ENCODE data around the gene USP40.

USP40 gene

DNA sequence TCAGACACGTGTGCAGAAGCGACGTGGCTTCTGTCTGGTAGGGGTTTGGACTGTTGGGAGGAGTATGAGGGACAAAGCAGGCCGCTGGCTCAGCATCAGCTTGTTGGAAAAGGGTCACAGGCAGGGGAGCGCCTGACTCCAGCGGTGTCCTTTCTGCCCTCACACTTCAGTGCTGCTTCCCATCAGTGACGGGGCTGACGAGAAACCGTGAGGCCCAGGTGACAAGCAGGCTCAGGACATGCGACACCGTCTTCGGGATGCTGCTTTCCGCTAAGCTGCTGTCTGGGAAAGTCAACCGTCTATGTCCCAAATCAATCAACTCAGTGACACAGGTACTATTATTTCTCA, 90.5 kb downstream of the USP40 start:
- no peak for DNase-seq (ENCODE audit: low read depth)

DNA sequence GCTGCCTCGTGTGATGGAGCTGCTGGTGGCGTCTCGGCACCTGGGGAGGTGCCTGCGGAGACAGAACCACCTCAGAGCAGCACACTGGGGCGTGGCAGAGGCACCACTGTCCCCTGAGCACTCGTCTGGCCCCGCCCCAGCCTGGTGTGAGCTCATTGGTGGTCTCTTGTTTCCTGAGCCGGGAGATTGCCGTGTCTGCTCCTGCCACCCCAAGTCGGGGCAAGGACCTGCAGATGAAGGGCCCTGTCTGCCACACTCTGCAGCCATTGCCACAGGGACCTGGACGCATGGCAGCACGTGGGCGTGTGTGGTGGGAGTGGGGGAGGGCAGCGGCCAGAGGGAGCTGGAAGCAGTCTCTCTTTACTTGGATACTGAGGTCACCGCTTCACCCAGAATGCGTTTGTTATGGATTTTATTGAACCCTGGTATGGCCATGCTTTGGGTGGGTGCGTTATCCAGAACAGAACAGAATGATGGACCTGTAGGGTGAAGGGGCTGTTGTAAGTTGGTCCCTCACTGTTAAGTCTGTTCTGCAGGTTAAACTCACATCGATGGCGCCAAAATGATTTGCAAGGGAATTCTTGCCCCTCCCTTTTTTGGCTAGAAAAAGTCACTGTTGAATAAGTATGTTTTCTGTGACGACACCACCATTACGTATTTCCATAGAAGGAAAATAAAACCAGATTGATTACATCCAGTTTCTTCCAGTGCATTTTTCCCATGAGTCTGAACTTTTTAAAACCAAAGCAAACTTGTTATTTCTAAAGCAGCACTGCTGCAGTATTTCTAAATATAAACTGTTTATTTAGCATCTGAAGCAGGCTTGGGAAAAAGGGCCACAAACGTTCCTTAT, 92.0 kb downstream of the USP40 start:
- DNase-seq (ENCODE audit: low read depth): no peak

DNA sequence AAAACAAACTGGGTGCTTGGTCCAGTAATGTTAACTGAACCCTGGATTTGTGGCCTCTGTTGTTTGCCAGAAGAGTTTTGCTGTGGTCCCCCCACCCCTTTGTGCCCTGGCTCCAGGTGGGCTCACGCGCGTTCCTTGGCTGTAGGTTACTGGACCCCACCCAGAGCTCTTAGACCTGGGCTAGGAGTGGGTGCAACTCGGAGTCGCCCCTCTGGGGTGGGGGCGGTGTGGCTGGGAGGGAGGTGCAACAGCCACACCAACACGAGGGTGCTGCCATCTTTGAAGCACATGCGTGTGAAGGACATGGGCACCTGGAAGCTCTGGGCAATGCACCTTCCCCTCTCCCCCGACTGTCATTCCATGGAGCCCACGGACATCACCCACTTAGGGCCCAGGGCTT, 92.7 kb downstream of the USP40 start:
- no peak for DNase-seq (ENCODE audit: low read depth)

DNA sequence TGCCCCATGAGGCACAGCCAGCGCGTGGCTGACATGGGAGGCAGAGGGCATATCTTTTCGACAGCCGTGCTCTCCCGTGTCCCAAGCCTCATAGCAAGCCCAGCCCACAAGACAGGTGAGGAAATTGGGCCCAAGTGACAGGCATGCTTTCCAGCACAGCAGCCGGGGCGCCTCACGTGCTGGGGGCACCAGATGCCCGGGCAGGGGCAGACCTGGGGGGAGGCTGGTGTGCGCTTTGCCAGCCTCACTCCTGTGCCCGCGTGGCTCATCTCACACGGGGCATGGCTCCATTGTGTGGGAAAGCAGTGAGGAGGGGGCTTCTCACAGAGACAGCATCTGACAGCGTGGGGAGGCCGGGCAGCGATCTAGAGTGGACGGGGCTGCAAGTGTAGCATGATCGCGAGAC, 93.2 kb downstream of the USP40 start:
- DNase-seq (ENCODE audit: low read depth): no peak

DNA sequence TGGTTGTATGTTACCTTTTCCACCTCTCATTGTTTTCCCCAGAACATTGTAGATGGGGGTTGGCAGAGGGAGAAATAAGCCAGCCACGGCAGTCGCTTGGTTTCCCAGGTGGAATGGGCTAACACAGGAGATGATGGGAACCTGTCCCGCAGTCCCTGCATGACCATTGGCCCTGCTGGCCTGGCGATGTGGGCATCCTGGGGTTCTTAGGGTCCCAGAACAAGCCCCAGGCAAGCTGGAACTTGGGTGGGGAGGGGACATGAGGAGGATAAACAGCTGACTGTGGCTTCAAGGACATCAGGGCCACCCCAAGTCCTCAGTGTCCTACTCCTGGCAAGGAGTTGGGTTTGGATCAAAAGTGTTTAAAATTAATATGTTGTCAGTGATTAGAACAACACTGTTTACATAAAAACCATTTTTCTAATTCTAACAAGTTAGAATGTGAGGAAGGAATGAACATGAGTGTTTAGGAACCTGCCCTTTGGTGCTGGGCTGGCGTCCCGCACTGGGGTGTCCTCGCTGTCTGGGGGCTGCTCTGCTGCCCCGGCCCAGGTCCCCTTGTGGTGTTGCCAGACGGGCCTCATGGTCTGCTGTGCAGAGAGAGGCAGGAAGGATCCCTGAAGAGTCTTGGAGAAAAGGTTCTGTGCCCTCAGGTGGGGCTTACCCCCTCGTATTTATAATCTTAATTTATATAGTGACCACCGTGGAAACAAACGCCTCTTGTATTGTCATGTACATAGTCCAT, 95.1 kb downstream of the USP40 start:
- no peak for DNase-seq (ENCODE audit: low read depth)

DNA sequence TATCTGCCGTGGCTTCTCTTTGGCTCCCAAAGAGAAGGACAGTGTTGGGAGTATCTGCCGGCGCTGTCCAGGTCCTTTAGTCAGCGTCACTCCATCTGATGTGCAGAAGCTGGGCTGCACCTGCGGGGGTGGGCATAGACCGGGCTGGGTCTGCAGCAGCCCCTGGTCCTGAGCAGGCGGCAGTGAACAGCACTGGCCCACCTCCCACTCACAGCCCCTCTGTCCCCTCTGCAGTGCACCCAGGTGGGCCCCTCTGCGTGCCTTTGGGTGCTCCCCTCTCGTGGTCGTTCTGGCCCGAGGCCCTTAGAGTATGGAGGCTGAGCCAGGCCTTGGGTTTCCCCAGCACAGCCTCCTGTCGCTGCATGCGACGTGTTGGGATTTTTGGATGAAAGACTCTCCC, 95.7 kb downstream of the USP40 start:
- no peak for DNase-seq (ENCODE audit: low read depth)

DNA sequence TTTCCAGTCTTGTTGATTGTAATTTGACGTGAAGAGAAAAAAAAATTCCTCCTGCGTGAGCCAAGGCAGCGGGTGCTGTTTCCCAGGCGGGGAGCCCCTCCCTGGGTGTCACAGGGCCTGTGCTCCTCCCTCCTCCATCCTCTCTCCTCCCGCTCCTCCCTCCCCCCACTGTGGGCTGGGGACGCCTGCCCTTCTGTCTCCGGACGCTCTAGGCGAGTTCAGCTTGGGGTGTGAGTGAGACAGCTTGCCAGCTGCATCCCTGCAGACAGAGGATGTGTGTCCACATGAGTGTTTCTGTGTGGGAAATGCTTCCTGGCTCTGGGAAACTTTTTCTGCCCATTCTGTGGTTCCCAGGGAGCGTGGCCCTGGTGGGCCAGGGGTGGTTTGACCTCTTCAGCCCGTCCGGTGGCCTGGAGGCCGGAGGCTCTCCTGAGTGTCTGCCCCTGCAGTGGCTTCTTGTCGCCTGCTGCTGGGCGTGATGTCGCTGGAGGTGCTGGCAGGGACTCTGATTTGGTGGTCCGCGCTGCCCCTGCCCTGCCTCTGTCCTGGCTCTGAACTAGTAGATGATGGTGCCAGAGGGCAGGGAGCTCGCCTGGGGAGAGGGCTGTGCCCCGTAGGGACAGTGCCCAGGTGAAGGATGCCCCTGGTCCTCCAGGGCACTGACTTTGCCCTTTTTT, 96.4 kb downstream of the USP40 start:
- DNase-seq (ENCODE audit: low read depth): no peak

DNA sequence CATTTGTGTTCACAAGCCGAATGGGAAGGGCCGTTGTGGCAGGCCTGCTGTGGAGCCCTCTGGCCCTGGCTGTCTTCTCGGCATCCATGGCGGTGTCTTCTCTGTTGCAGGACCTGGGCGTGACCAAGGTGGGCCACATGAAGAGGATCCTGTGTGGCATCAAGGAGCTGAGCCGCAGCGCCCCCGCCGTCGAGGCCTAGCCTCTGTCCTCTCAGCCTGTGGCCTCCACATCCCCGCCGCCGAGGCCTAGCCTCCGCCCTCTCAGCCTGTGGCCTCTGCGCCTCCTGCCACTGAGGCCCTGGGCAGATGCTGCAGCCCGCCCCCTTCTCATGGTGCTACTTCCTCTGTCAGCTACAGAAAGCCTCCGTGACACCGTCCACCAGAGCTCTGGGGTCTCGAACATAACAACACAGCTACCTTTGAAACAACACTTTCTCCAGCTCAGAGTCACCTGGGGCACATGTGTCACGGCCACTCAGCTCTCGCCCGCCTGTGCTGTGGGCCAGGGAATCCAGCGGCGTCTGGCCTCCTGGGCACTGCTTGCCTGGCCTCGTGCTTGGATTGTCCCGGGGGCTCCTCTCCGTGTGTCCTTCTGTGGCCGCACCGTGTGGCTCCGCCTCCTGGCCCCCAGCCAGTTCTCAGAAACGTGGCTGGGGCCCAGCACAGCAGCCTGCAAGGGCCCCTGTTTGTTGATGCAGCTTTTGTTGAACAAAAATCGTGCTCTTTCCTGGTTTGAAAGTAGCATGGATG, 97.1 kb downstream of the USP40 start:
- DNase-seq (ENCODE audit: low read depth): no peak

DNA sequence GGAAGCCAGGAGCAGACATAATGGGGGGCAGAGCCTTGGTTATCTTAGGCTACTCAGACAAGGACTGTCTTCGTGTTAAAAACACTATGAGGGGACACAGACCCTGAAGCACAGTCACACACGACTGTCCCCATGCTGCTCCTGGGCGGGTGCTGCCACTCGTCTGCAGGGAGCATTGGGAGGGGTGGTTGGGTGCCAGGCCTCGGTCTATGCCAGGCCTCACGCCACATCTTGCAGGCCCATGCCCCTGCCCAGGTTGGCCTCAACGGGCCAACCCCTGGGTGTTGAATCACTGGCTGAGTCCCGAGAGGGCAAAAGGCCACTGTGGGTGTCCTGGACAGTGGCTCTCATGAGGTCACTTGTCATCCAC, 97.9 kb downstream of the USP40 start:
- DNase-seq (ENCODE audit: low read depth): no peak

DNA sequence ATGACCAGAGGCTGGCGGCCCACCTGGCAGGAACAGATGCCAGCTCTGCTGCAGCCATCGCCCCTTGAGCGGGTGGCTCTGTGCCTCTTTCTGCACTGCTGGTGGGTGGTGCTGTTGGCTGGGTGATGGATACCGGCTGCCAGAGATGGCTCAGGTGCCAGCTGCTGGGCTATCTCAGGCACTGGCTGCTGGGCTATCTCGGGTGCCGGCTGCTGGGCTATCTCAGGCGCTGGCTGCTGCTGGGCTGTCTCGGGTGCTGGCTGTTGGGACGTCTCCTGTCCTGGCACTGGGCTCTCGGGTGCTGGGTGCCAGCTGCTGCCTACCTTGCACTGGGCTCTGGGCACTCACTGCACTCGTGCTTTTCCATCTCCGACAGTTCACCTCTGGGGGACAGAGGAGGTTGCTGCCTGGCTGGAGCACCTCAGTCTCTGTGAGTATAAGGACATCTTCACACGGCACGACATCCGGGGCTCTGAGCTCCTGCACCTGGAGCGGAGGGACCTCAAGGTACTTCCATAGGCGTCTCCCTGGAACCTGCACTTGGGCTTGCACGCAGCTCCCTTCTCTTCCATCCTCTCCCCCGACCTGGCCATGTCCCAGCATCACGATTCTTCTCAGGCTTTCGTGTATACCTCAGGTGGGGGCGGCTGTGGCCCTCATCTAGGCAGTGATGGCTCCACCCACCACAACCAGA, 98.4 kb downstream of the USP40 start:
- DNase-seq (ENCODE audit: low read depth): no peak

DNA sequence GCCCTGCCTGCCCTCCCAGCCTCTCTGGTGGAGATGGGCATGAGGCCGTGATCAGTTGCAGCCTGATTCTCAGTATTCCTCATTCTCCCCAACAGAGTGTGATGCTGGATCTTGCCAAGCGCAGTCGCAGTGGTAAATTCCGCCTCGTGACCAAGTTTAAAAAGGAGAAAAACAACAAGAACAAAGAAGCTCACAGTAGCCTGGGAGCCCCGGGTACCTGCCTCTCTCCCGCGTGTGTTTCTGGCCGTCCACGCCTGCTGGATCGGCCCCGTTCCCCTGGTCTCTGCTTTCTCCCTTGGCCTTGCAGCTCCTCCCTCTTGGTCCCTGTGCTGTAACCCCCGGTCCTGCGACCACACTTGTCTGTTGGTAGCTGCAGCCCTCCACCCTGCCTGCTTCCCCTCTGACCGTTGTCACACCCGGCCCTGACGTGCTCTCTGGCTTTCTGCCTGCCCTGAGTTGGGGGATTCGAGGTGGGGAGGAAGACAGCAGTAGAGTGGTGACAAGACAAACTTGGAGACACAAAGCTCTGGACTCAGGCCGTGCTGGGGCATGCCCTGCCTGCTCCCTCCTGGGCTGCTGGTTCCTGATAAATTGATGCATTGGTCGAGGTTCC, 99.5 kb downstream of the USP40 start:
- DNase-seq (ENCODE audit: low read depth): no peak

DNA sequence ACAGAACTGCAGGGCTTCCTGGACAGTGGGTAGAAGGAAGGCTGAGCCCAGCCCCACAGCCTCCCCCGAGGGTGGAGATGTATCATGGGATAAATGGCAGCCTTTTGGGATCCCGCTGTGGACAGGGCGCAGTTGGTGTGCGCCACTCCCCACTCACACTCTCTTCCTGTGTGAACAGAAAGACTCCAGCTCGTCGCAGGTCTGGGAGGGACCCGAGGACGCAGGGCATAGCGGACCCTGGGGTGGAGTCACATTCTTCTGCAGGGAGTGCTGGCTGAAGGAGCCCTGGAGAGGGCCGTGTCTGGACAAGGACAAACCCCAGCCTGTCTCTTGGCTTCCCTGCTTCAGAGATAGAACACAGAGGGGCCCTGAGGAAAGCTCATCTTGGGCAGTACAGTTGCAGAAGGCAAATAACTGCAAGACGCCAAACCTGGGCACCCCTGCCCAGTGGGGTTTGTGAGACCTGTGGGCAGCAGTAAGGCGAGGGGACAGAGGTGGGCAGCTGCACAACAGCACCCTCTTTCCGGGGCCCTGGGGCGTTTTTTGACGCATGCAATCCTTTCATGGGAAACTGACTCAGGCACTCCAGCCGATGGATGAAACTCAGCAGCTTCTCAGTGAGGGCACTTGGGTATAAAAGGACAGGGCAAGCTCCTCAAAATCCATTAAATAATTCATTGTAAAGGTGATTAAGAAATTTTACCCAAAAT, 101.9 kb downstream of the USP40 start:
- DNase-seq (ENCODE audit: low read depth): no peak

DNA sequence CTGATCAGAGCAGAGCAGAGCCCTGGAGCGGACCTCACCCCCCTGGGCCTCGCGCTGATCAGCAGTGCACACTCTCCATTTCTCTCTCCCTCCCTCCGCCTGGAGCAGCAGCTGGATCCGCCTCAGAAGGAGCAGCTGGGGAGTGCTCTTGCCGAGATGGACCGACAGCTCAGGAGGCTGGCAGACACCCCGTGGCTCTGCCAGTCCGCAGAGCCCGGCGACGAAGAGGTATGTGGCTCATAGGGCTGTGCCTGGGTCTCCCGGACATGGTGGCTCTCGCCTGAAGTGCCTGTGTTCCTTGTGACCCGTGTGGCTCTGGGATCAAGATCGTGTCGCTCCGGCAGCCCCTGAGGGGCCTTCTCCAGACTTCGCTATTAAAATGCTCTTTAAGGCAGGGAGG, 102.5 kb downstream of the USP40 start:
- DNase-seq (ENCODE audit: low read depth): no peak

DNA sequence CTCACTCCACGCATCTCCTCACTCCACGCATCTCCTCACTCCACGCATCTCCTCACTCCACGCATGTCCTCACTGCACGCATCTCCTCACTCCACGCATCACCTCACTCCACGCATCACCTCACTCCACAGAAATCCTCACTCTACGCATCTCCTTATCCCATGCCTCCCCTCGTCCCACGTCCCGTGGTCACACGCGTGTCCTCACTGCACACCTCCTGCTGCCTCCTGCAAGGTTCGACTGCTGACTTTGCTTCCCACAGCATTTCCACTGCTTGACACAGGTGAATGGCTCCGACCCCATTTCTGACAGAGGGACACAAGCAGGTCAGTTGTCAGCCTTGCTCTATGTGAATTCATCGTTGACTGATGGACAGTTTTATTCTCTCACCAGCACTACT, 103.0 kb downstream of the USP40 start:
- no peak for DNase-seq (ENCODE audit: low read depth)

DNA sequence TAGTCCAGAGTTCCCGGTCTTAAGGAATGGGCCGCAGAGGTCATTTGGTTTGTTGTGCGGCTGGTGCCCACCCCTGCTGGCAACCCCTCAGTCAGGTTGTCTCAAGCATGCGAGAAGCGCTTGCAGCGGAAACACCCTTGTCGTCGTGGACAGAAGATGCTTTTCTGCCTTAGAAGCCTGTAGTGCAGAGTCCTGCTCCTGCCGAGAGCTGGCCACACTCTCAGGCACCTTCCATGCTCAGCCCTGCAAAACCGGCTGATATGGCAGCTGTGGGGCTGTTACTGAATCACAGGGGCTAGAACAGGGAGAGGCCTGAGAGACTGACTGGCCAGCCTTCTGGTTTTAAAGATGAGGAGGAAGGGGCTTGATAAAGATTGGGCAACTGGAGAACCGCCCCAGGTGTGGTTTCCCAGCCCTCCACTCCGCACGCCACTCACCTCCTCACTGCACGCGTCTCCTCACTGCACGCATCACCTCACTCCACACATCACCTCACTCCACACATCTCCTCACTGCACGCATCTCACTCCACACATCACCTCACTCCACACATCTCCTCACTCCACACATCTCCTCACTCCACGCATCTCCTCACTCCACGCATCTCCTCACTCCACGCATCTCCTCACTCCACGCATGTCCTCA, 103.6 kb downstream of the USP40 start:
- no peak for DNase-seq (ENCODE audit: low read depth)

DNA sequence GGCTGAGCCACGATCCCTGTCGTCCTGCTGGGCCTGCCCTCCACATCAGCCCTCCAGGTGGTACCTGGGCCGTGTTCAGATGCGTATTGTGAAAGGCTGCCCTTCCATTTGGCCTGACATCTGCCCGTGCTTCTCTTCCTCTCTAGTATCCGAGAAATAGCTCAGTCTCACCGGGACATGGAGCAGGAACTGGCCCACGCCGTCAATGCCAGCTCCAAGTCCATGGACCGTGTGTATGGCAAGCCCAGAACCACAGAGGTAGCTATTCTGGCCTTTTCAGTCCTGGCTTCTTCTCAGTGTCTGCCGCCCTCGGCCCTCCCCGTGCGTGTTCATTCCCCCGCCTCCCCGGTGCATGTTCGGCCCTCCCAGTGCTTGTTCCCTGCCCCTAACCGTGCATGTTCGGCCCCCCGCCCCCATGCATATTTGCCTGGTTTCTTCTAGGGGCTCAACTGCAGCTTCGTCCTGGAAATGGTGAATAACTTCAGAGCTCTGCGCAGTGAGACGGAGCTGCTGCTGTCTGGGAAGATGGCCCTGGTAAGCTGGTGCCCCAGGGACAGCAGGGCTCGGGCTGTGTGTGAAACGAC, 104.3 kb downstream of the USP40 start:
- no peak for DNase-seq (ENCODE audit: low read depth)

DNA sequence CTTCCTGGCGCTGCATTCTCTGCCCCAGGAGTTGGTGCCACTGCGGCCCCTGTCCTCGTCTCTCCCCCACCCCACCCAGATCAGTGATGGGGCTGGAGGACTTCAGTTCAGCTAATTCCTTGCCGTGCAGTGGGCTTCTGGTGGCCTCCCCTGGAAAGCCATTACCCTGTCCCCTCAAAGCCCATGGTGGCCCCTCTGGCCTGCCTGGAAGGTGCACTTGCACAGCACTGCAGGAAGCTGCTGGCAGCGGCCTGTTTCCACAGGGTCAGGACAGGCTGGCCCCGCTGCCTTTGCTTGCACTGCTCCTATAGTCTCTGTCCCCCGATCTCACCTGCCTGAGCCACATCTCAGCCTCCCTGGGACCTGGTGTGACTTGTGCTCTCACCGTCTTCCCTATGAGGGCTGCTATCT, 105.1 kb downstream of the USP40 start:
- no peak for DNase-seq (ENCODE audit: low read depth)

DNA sequence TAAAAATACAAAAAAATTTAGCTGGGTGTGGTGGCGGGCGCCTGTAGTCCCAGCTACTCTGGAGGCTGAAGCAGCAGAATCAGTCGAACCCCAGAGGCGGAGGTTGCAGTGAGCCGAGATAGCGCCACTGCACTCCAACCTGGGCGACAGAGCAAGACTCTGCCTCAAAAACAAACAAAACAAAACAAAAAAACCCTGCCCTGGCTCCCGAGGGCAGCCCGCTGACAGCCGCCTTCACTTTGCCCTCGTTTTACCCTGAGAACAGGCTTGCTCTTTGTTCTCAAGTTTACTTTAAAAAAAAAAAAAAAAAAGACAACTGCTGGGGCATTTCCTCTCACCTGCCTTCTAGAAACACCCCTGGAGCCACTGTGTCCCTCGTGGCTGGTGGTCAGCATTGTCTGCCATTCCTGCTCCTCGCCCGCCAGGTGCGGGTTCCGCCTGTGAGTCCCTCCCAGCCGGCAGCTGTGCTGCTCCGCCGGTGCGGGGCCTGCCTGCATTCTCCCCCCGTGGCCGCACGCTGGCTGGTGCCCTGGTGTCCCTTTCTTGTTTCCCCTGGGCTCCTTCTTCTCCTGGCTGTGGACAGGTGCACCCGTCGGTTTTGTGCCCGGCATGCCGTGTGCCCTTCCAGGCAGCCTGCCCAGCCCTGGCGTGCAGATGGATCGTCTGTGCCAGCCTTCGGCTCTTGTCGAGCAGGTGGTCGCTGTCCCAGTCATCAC, 105.7 kb downstream of the USP40 start:
- DNase-seq (ENCODE audit: low read depth): no peak

DNA sequence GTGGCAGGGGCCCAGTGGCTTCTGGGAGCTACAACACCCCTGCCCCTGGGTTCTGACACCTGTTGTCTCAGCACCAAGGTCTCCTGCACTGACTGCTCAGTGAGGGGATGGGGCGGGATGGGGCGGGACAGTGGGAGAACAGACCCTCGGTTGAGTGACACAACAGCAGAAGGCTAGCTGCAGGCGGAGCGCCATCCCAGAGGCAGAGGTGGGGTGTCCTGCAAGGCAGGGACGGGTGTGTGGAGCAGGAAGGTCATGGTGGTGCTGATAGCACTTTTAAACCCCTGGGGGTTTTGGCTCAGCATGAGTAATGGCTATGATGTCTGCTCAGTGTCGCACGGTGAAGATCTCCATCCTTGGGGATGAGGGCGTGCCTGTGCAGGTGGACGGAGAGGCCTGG, 107.2 kb downstream of the USP40 start:
- DNase-seq (ENCODE audit: low read depth): no peak
